Natural killer cell (primary cell): ENCODE results near the gene MTRR. TPM values are rescaled to one million over a fixed set of nuclear protein-coding genes. Genes with fewer than 3 reads are reported as not detected.

Source experiments
- ATAC-seq, 3 donors: fragments of 150-1000 bp in 2 of 3; fragments of 200-7000 bp in 1 of 3; cut with Tn5 transposase; 1 replicate in 1 of 3; 2 replicates in 2 of 3; pipeline ENCODE4 v1.10.0; 2021; ENCODE audit warnings: mild to moderate bottlenecking in 2 of 3, moderate library complexity in 2 of 3
- DNase-seq, 2 donors: peaks; one replicate each; pipeline versions ENCODE4 v3.0.0 to v3.0.0-alpha.2; 2013 to 2021; ENCODE audit warnings: mixed read lengths in 1 of 2
- H3K27ac ChIP-seq: one replicate; pipeline ENCODE4 v1.5.1; 2013; ENCODE audit warnings: mild to moderate bottlenecking, low read length
- H3K27me3 ChIP-seq: one replicate; pipeline ENCODE4 v1.6.1; 2013; ENCODE audit warnings: low read length; ENCODE audit not compliant: control insufficient read depth, insufficient read depth
- H3K36me3 ChIP-seq: one replicate; pipeline ENCODE4 v1.6.1; 2013; ENCODE audit warnings: low read length; ENCODE audit not compliant: control insufficient read depth, insufficient read depth
- H3K4me1 ChIP-seq: one replicate; pipeline ENCODE4 v1.6.1; 2013; ENCODE audit warnings: low read length; ENCODE audit not compliant: control insufficient read depth, insufficient read depth
- H3K4me3 ChIP-seq: one replicate; pipeline ENCODE4 v1.5.1; 2013; ENCODE audit warnings: low read length
- H3K9me3 ChIP-seq: one replicate; pipeline ENCODE4 v1.6.1; 2013; ENCODE audit warnings: low read length; ENCODE audit not compliant: control insufficient read depth, insufficient read depth
- H3K27ac Mint-ChIP-seq, 2 donors: one replicate each; pipeline ENCODE4 v1.8.0; 2022; ENCODE audit warnings: mild to moderate bottlenecking in 2 of 2, mixed read lengths in 2 of 2, moderate library complexity in 1 of 2
- H3K27me3 Mint-ChIP-seq, 2 donors: one replicate each; pipeline ENCODE4 v1.8.0; 2022; ENCODE audit warnings: low read depth in 2 of 2, mixed read lengths in 2 of 2
- H3K36me3 Mint-ChIP-seq: one replicate; pipeline ENCODE4 v1.8.0; 2022; ENCODE audit warnings: mixed read lengths
- H3K4me1 Mint-ChIP-seq, 2 donors: one replicate each; pipeline ENCODE4 v1.8.0; 2022; ENCODE audit warnings: mixed read lengths in 2 of 2
- H3K4me3 Mint-ChIP-seq: one replicate; pipeline ENCODE4 v1.8.0; 2022; ENCODE audit warnings: mild to moderate bottlenecking, moderate library complexity, mixed read lengths
- H3K9me3 Mint-ChIP-seq, 2 donors: one replicate each; pipeline ENCODE4 v1.8.0; 2022; ENCODE audit warnings: mixed read lengths in 2 of 2
- CTCF ChIP-seq: fragments of 200-600 bp; IDR thresholded peaks from one replicate; pipeline ENCODE4 v1.8.0; 2022; ENCODE audit warnings: antibody characterized with exemption
- WGBS: methylation state at CpG from one replicate; pipeline ENCODE4 v1.1.7; 2013; ENCODE audit warnings: missing lambda C conversion rate; ENCODE audit not compliant: insufficient coverage; 5-methylcytosine and 5-hydroxymethylcytosine counted together
- intact Hi-C: fragments of 100-400 bp; cut with micrococcal nuclease; formaldehyde crosslinking; loops from one replicate; pipeline ENCODE4 v1.14.2; 2022
- total RNA-seq, 4 donors: library from RNA; stranded (reverse); fragments of 120-200 nt in 1 of 4; gene quantifications; one replicate each; pipeline versions ENCODE4 v1.2.3 to v1.2.4, GENCODE V29; 2013 to 2022

The MTRR gene
- total RNA-seq, 3 donors from 2014 or later (not counting 1 experiment from before 2014, with no cell fraction given), result 55.7 to 78.4 (median 69.9) TPM

GRCh38 chr5:7904170-7904569 is 35.2 kb downstream of the MTRR start:
- no peak for TF ChIP-seq CTCF

GRCh38 chr5:7907612-7908011 is 38.7 kb downstream of the MTRR start:
- intact Hi-C loops, result no loop called here
- Histone ChIP-seq H3K36me3 (peaks cover 17% of the 10 kb centered on the region), H3K9me3 (peaks cover 8% of the 10 kb centered on the region), H3K27me3 (no peaks in the 10 kb centered on the region), H3K27ac (no peak overlapping the region), H3K4me3 (no peak overlapping the region), H3K4me1 (no peaks in the 10 kb centered on the region)
- WGBS, result no CpG with 5 or more reads among the region's 1 CpG
- H3K27ac Mint-ChIP-seq, result no peak overlapping the region
- H3K9me3 Mint-ChIP-seq, result peaks cover 4 to 13% of the 10 kb centered on the region in 2 donors
- ATAC-seq (no peak), DNase-seq (no peak)
- H3K36me3 Mint-ChIP-seq, result peaks cover 42% of the 10 kb centered on the region
- H3K4me1 Mint-ChIP-seq, result no peaks in the 10 kb centered on the region
- H3K4me3 Mint-ChIP-seq, result no peak overlapping the region
- no peaks in the 10 kb centered on the region for H3K27me3 Mint-ChIP-seq
- no peak for TF ChIP-seq CTCF

More at GRCh38 chr5:7904170-7904569, 35.2 kb downstream of the MTRR start:
- no peak overlapping the region for H3K4me3 ChIP-seq
- Mint-ChIP-seq H3K4me3 (no peak overlapping the region), H3K4me1 (no peaks in the 10 kb centered on the region), H3K27ac (no peak overlapping the region), H3K9me3 (peaks cover 0 to 11% of the 10 kb centered on the region in 2 donors), H3K27me3 (no peaks in the 10 kb centered on the region), H3K36me3 (peaks cover 51% of the 10 kb centered on the region)
- intact Hi-C loops, result no loop called here
- WGBS, result 86% methylated on average over 1 of the region's 2 CpGs
- no peaks in the 10 kb centered on the region for H3K9me3 ChIP-seq
- no peak overlapping the region for H3K27ac ChIP-seq
- H3K36me3 ChIP-seq, result peaks cover 48% of the 10 kb centered on the region
- no peak for DNase-seq
- ATAC-seq, result no peak
- H3K4me1 ChIP-seq, result no peaks in the 10 kb centered on the region
- no peaks in the 10 kb centered on the region for H3K27me3 ChIP-seq

- intact Hi-C loops, result no loop called here
- peaks cover 6 to 18% of the 10 kb centered on the region in 2 donors for H3K9me3 Mint-ChIP-seq
- peaks cover 11% of the 10 kb centered on the region for H3K36me3 ChIP-seq
These were observed 39.4 kb downstream of the MTRR start for GRCh38 chr5:7908317-7908716.

More at GRCh38 chr5:7908317-7908716, 39.4 kb downstream of the MTRR start:
- no CpG with 5 or more reads among the region's 1 CpG for WGBS
- TF ChIP-seq CTCF, result no peak
- ATAC-seq (no peak), DNase-seq (no peak)
- Mint-ChIP-seq H3K4me1 (no peaks in the 10 kb centered on the region), H3K4me3 (no peak overlapping the region), H3K36me3 (peaks cover 48% of the 10 kb centered on the region), H3K27ac (no peak overlapping the region), H3K27me3 (no peaks in the 10 kb centered on the region)
- no peak overlapping the region for H3K4me3 ChIP-seq
- H3K27me3 ChIP-seq, result no peaks in the 10 kb centered on the region
- H3K27ac ChIP-seq, result no peak overlapping the region
- H3K4me1 ChIP-seq, result no peaks in the 10 kb centered on the region
- H3K9me3 ChIP-seq, result peaks cover 8% of the 10 kb centered on the region
